ENCODE measurements around the gene FRMD4A.

GRCh38 chr10:14173391-14173705 lies 157.4 kb downstream of the FRMD4A start:
- TF ChIP-seq CTCF (IDR thresholded peaks at IDR 0.05; ENCODE audit: low read depth, low read length) (no peak), MYC (IDR thresholded peaks at IDR 0.05; ENCODE audit: low read depth, low read length) (no peak), POLR2A (IDR thresholded peaks at IDR 0.05; ENCODE audit: extremely low read depth, insufficient read length) (no peak)
- TF ChIP-seq, protein P1, sequence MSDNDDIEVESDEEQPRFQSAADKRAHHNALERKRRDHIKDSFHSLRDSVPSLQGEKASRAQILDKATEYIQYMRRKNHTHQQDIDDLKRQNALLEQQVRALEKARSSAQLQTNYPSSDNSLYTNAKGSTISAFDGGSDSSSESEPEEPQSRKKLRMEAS (IDR thresholded peaks at IDR 0.05; ENCODE audit: low read depth, low read length) = no peak

Data from NB4 (cell line).